HepG2 (cell line): ENCODE data around the gene CCL3. TPM values are rescaled to one million over a fixed set of nuclear protein-coding genes. Genes with fewer than 3 reads are reported as not detected.

Experiments
- ATAC-seq: fragments of 200-7000 bp; cut with Tn5 transposase; 3 replicates; pipeline ENCODE4 v1.9.1; 2020; ENCODE audit warnings: mild to moderate bottlenecking, moderate library complexity
- BruUV-seq: library from RNA; stranded (reverse); fragments of 400-500 nt; replicated peaks from 2 replicates; lab custom pipeline; 2021; lab: Mats Ljungman, UMichigan
- CTCF ChIA-PET: fragments of 300-600 bp; formaldehyde crosslinking; extraction: SDS; loops from one replicate; lab custom pipeline; 2021; ENCODE audit warnings: low total read pairs, inconsistent platforms, low intra/inter-chr PET ratio; lab: Yijun Ruan, JAX
- POLR2A ChIA-PET: fragments of 350-600 bp; sonication (Branson Sonifier 250); formaldehyde crosslinking; loops from one replicate; lab custom pipeline; 2020; ENCODE audit warnings: antibody characterized with exemption, inconsistent platforms; lab: Yijun Ruan, JAX
- DNase-seq: peaks from one replicate; pipeline ENCODE4 v3.0.0-alpha.2; 2015; ENCODE audit warnings: low spot score
- FAIRE-seq: peaks from 3 replicates; lab custom pipeline; 2011; peaks lifted over from hg19 to GRCh38; lab: Jason Lieb, UNC
- H2AFZ ChIP-seq: one replicate; pipeline ENCODE4 v1.6.1; 2011; ENCODE audit warnings: low read length, inconsistent platforms
- H3K27ac ChIP-seq: fragments of 300-600 bp; 3 replicates; pipeline ENCODE4 v1.8.0; 2011; ENCODE audit warnings: mixed run types, mild to moderate bottlenecking, mixed read lengths, low read length, inconsistent platforms; ENCODE audit not compliant: insufficient read depth; ENCODE audit errors: extremely low read length
- H3K27me3 ChIP-seq, 2 experiments: fragments of 200-600 bp in 1 of 2; 2 replicates in 1 of 2; 3 replicates in 1 of 2; pipeline versions ENCODE4 v1.6.0 to v1.8.0; 2011; ENCODE audit warnings: low read length in 2 of 2, mild to moderate bottlenecking in 2 of 2, moderate library complexity in 2 of 2, inconsistent platforms in 1 of 2; ENCODE audit not compliant: insufficient read depth in 2 of 2, control insufficient read depth in 1 of 2
- H3K36me3 ChIP-seq, 2 experiments: fragments of 200-600 bp in 1 of 2; replicated peaks in 1 of 2; 2 replicates in 1 of 2; 3 replicates in 1 of 2; pipeline versions ENCODE4 v1.5.1 to v1.8.0; 2011; ENCODE audit warnings: low read length in 2 of 2, inconsistent platforms in 1 of 2; ENCODE audit not compliant: insufficient read depth in 2 of 2, control insufficient read depth in 1 of 2
- H3K4me1 ChIP-seq: 2 replicates; pipeline ENCODE4 v1.5.1; 2012; ENCODE audit warnings: low read length, inconsistent platforms; ENCODE audit not compliant: insufficient read depth
- H3K4me2 ChIP-seq: 2 replicates; pipeline ENCODE4 v1.6.0; 2011; ENCODE audit warnings: low read depth, low read length, inconsistent platforms
- H3K4me3 ChIP-seq, 3 experiments: fragments of 200-600 bp in 1 of 3; sonication (generic), shearing (Covaris generic) in 1 of 3; replicated peaks in 1 of 3; 2 replicates each; pipeline ENCODE4 v1.5.1; 2011 to 2016; ENCODE audit warnings: low read length in 3 of 3, inconsistent platforms in 2 of 3, low read depth in 2 of 3, mild to moderate bottlenecking in 2 of 3, control low read depth in 1 of 3, mixed read lengths in 1 of 3; ENCODE audit not compliant: insufficient read depth in 1 of 3
- H3K79me2 ChIP-seq: one replicate; pipeline ENCODE4 v1.6.1; 2011; ENCODE audit warnings: low read length, inconsistent platforms; ENCODE audit not compliant: insufficient read depth
- H3K9ac ChIP-seq: 2 replicates; pipeline ENCODE4 v1.6.0; 2011; ENCODE audit warnings: mild to moderate bottlenecking, low read depth, low read length, inconsistent platforms; ENCODE audit not compliant: insufficient read depth
- H3K9me3 ChIP-seq: 2 replicates; pipeline ENCODE4 v1.5.1; 2012; ENCODE audit warnings: mild to moderate bottlenecking, low read length
- H4K20me1 ChIP-seq: 2 replicates; pipeline ENCODE4 v1.6.0; 2011; ENCODE audit warnings: inconsistent platforms, mild to moderate bottlenecking, low read length, moderate library complexity; ENCODE audit not compliant: insufficient read depth
- GLI4 ChIP-seq: sonication (generic); formaldehyde crosslinking; IDR thresholded peaks from 2 replicates; pipeline ENCODE4 v1.5.1; 2020; ENCODE audit warnings: missing genetic modification reagents, mild to moderate bottlenecking, moderate library complexity, borderline replicate concordance
- HES4 ChIP-seq: sonication (generic); formaldehyde crosslinking; IDR thresholded peaks from 2 replicates; pipeline ENCODE4 v1.9.0; 2021; ENCODE audit warnings: mild to moderate bottlenecking, missing genetic modification reagents, borderline replicate concordance
- HOXA5 ChIP-seq: sonication (generic); formaldehyde crosslinking; IDR thresholded peaks from 2 replicates; pipeline ENCODE4 v1.4.0; 2020; ENCODE audit warnings: missing genetic modification reagents
- IRF2 ChIP-seq: IDR thresholded peaks from 2 replicates; pipeline ENCODE4 v1.6.1; 2018; ENCODE audit warnings: missing genetic modification reagents, missing compliant biosample characterization
- MED8 ChIP-seq: sonication (generic); formaldehyde crosslinking; IDR thresholded peaks from 2 replicates; pipeline ENCODE4 v1.8.1; 2023; ENCODE audit warnings: mild to moderate bottlenecking, missing genetic modification reagents; ENCODE audit not compliant: insufficient replicate concordance
- MXD1 ChIP-seq: sonication (generic); formaldehyde crosslinking; IDR thresholded peaks from 2 replicates; pipeline ENCODE4 v1.4.0; 2020; ENCODE audit warnings: mild to moderate bottlenecking, missing genetic modification reagents
- NRL ChIP-seq: sonication (generic); formaldehyde crosslinking; IDR thresholded peaks from 2 replicates; pipeline ENCODE4 v1.5.0; 2020; ENCODE audit warnings: missing genetic modification reagents, mild to moderate bottlenecking, moderate library complexity, borderline replicate concordance
- RFXANK ChIP-seq: IDR thresholded peaks from 2 replicates; pipeline ENCODE4 v1.6.1; 2016
- ZNF251 ChIP-seq: sonication (generic); formaldehyde crosslinking; IDR thresholded peaks from 2 replicates; pipeline ENCODE4 v1.9.0; 2021; ENCODE audit warnings: mild to moderate bottlenecking, missing genetic modification reagents
- ZNF501 ChIP-seq: sonication (generic); formaldehyde crosslinking; IDR thresholded peaks from 2 replicates; pipeline ENCODE4 v1.5.1; 2020; ENCODE audit warnings: mild to moderate bottlenecking, moderate library complexity, missing genetic modification reagents
- WGBS: methylation state at CpG from one replicate; pipeline ENCODE4 v1.1.6; 2017; ENCODE audit warnings: low lambda C conversion rate; 5-methylcytosine and 5-hydroxymethylcytosine counted together
- in situ Hi-C: cut with HindIII; loops from 2 replicates; pipeline ENCODE4 v1.10.0; 2017; ENCODE audit warnings: low pct_unique_long_range_greater_than_20kb; ENCODE audit not compliant: extremely low pct_ligation_motif_present
- intact Hi-C: fragments of 100-400 bp; cut with micrococcal nuclease; formaldehyde crosslinking; loops from one replicate; pipeline ENCODE4 v1.10.0; 2022; ENCODE audit not compliant: unreplicated experiment
- polyA plus RNA-seq, 8 experiments: library from polyadenylated mRNA; depleted of rRNA in 3 of 8; stranded (reverse) in 7 of 8; unstranded in 1 of 8; fragments of >200 nt; fragmentation: Illumina TruSeq in 4 of 8; extraction: Trizol in 4 of 8; gene quantifications; 2 replicates each; pipeline versions ENCODE4 v1.2.1 to v1.2.3, GENCODE V29; 2011 to 2016; ENCODE audit warnings: low read depth in 4 of 8, missing spikeins in 1 of 8, mixed read lengths in 1 of 8; ENCODE audit not compliant: insufficient read depth in 1 of 8
- total RNA-seq, 5 experiments: library from RNA; depleted of rRNA; stranded (reverse); fragments of >200 nt; fragmentation: Illumina TruSeq; extraction: Trizol; gene quantifications; 2 replicates each; pipeline ENCODE4 v1.2.3, GENCODE V29; 2016; ENCODE audit warnings: low read depth in 1 of 5
- TF ChIP-seq, protein P1 (sequence below): sonication (generic); formaldehyde crosslinking; IDR thresholded peaks from 2 replicates; pipeline ENCODE4 v1.5.0; 2020; ENCODE audit warnings: mild to moderate bottlenecking, low read depth, missing genetic modification reagents, borderline replicate concordance

CCL3 gene
- total and polyA plus RNA-seq, 2 of the 13 experiments (the other 11 are each of a cell fraction or from before 2014, with no cell fraction given): not detected

DNA sequence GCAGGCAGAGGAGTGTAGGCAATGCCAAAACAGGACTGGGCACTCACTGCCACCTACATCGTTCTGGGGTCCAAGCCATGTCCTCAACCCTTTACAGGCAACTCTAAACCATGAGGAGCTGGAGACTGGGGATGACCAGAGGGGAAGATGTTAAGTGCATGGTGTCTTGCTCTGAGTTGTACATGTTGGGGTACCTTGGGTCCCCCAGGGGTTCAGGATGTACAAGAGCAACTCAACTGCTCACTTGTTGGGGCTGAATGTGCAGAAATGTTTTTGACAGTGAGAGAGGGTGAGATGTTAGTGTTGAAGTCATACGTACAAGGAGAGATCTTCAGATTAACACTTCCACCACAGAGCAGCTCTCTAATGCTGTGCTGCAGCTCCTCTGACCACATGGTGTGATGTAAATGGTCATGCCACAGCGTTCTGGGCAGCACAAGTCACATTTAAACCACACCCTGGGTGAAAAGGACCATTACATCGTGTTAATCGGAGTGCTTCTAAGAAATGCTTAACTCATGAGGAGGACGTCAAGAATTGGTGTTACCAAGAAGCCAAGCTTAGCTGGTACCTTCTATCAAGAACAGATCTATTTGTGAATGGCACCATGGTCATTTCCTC, 23.5 kb downstream of the CCL3 start:
- Histone ChIP-seq H3K79me2 (no peaks in the 10 kb centered on the region), H3K4me2 (no peak overlapping the region), H3K36me3 (no peaks in the 10 kb centered on the region), H3K9me3 (no peaks in the 10 kb centered on the region), H4K20me1 (no peaks in the 10 kb centered on the region), H3K4me3 (no peak overlapping the region), H3K9ac (no peak overlapping the region), H3K27ac (no peak overlapping the region), H3K27me3 (peaks cover 0 to 8% of the 10 kb centered on the region in 2 experiments; a peak in 1 of 5 replicates), H3K4me1 (no peaks in the 10 kb centered on the region), H2AFZ (no peak overlapping the region)
- intact Hi-C loops: no loop called here
- BruUV-seq: no TSS peak
- in situ Hi-C loops: loop anchor here (10.0 kb wide), 1 partner anchor 62 kb away; the partner anchor contains the start of gene CCL15
- TF ChIP-seq, protein P1, sequence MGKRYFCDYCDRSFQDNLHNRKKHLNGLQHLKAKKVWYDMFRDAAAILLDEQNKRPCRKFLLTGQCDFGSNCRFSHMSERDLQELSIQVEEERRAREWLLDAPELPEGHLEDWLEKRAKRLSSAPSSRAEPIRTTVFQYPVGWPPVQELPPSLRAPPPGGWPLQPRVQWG (CRISPR knock-in tag): no peak
- ChIA-PET CTCF (no interaction called here), POLR2A (interaction anchor here (1.0 kb wide), 1 partner anchor 85 kb away, joined by 3 read pairs; the partner anchor contains the start of gene CCL16)
- FAIRE-seq (no peak), ATAC-seq (no peak), DNase-seq (no peak)
- 35% methylated on average over 6 of the region's 6 CpGs for WGBS

DNA sequence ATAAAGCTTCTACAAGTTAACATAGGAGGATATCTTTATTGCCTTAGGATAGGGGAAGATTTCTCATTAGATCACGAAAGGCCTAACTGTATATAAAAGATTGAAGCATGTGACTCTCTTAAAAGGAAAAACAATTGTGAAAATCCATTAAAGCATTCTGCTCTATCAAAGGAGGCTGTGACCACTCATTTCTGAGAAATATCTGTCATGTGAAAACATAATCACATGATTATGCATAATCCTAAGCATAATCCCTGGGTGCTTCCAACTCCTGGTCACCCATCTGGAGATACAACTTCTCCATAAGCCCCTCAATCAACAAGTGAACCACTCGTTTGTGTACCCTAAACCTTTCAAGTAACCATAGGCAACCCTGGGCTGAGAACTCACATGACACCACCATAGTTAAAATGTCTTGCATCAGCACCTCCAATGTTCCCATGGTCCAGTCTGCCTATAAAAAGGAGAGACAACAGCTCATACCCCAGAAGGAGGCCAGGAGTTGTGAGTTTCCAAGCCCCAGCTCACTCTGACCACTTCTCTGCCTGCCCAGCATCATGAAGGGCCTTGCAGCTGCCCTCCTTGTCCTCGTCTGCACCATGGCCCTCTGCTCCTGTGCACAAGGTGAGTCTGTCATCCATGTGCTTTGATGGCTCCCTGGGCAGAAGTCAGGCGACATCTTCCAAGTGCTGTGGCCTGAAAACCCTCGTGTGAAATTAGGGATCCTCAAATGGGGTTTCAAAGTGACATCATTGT, 26.0 kb downstream of the CCL3 start, which contains the start of gene CCL18:
TSS of gene CCL18 (plus strand) at position 487 of the 756 bp plus-strand sequence. CDS start at position 558, 71 bp downstream.
- intact Hi-C loops: no loop called here
- Histone ChIP-seq H3K9ac (no peak within 1 kb of the TSS), H3K4me2 (no peak within 1 kb of the TSS), H3K79me2 (no peaks in the 10 kb centered on the region), H2AFZ (no peak within 1 kb of the TSS), H3K27me3 (0 out of 5 replicates have a peak, but pooled peaks cover 0 to 4% of the 10 kb centered on the region in 2 experiments), H3K4me3 (no peak within 1 kb of the TSS), H3K36me3 (no peaks in the 10 kb centered on the region), H3K9me3 (no peaks in the 10 kb centered on the region), H3K27ac (no peak within 1 kb of the TSS), H3K4me1 (no peaks in the 10 kb centered on the region), H4K20me1 (no peaks in the 10 kb centered on the region)
- no TSS peak for BruUV-seq
- FAIRE-seq (no peak), ATAC-seq (no peak), DNase-seq (no peak)
- POLR2A ChIA-PET: no interaction called here
- WGBS: 4% methylated on average over 5 of the region's 5 CpGs
- CTCF ChIA-PET: no interaction called here
- in situ Hi-C loops: loop anchor here (10.0 kb wide), 1 partner anchor 59 kb away; the partner anchor contains the start of gene CCL15
- TF ChIP-seq NRL (CRISPR knock-in tag) (no peak), IRF2 (no peak), MXD1 (no peak), ZNF251 (no peak), HES4 (CRISPR knock-in tag) (no peak), MED8 (CRISPR knock-in tag) (no peak), RFXANK (CRISPR knock-in tag) (no peak), ZNF501 (CRISPR knock-in tag) (no peak), GLI4 (CRISPR knock-in tag) (no peak), HOXA5 (CRISPR knock-in tag) (no peak)
